Kidney tubule cell (primary cell): ENCODE measurements around the gene TWF2.
A peak's percentile ranks its signal among the peaks of the same experiment; 100 is the strongest.

Source experiments
- DNase-seq: peaks from one replicate; pipeline ENCODE4 v3.0.0-alpha.2; 2018; ENCODE audit warnings: low spot score

TWF2 gene

DNA sequence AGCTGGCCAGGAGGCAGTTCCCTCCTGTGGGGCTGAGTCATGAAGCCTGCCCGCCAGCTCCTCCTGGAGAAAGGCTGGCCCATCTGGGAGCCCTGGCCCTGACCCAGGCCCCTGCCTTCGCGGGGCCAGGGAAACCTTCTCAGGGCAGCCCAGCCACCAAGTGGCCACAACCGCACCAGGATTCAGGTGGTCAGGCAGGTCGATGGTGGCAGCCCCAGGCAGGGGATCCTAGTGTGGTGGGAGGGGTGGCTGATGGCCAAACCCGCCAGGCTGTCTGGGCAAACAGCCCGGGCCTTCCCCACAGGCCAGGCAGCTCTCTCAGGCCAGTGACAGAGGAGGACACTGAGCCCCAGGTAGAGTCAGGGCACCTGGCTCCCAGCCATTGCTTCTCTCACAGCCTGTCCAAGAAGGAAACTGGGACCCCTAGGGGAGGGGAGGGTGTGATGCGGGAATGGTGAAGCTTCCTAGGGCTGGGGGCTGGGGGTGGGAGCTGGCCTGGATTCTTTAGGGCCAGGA, 1.2 kb downstream of the TWF2 start:
- peak; percentile 94 for DNase-seq

DNA sequence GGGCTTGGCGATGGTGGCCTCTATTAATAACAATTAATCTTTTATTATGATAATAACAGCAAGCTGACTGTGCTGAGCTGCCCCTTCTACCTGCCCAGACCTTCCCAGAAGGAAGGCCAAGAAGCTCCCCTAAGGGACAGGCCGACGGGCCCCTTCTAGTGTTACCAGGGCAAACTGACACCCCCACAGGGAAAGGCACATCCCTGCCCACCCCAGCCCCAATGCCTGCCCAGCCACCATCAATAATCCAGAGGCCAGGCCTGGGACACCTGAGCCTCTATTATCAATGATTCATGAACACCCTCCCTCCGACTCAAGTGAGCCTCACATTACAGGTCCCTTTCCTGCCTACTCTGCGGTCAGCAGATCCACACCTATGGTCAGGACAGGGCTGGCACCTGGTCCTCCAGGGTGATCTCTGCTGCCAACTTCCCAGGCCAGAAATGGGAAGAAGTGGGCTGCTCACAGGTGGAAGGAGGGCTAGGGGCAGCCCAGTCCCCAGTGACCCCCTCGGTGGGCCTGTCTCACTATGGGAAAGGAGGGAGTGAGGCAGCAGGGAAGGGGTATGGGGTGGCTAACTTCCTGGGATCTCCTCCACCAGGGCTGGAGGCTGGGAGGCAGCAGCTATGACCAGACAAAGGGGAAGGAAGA, 1.8 kb downstream of the TWF2 start:
- peak; percentile 66 for DNase-seq

DNA sequence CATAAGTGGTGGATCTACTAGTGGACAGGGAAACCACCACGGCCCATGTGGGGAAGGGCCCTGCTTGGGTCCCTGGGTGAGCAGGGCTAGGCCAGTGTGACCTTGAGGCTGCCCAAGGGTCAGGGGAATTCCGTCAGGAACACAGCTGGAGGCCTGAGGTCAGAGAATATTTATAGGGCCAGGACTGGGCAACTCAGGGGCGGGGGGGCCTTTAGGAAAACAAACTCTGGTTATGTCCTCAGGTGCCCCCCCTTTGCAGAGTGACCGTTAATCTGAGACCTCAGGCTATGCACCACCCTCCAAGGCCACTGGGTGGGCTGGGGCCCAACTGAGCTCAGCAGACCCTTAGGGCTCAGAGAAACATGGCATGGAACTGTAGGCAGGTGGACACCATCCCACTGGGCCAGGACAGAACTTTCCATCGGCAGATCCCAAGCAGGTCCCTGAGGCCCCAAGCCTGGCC, 2.5 kb downstream of the TWF2 start:
- no peak for DNase-seq

GRCh38 chr3:52234516-52235447, 4.2 kb downstream of the TWF2 start:
- DNase-seq, result no peak

DNA sequence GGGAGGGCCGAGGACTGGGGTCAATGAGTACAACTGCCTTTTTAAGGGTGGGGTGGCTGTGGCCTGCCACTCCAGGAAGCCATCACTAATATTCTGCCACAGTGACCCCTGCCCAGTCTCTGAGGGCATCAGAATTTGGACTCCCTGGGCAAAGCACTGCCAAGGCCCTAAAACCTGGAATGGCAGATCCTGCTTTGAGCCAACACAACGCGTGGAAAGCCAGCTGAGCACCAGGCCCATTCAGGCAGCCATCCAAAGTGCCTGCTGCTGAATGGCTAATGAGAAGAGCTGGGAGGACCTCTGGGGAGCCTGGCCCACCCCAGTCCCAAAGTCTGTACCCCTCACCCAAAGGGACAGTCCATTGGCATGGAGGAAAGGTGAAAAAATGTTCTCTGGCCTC, 5.0 kb downstream of the TWF2 start:
- DNase-seq, result no peak

DNA sequence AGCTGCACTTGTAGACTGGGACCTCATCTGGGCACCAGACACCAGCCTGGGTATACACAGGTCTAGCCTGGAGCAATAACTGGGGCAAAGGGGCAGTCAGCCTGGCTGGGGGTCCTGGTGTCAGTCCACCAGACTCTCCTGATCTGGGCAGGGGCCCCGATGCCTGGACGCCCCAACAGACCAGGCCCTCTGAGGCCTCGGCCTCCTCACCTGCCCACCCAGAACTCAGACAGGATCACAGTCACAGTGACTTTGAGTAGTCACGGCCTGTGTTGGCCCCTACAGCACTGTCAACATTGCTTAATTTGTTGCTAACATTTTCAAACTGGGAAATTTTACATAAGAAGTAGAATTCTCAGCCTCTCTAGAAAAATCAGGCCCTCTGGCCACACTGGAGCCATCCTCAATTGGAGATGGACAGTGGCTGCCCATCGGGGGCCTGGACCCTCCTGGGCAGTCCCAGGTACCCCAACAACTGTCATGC, 5.8 kb downstream of the TWF2 start:
- no peak for DNase-seq

DNA sequence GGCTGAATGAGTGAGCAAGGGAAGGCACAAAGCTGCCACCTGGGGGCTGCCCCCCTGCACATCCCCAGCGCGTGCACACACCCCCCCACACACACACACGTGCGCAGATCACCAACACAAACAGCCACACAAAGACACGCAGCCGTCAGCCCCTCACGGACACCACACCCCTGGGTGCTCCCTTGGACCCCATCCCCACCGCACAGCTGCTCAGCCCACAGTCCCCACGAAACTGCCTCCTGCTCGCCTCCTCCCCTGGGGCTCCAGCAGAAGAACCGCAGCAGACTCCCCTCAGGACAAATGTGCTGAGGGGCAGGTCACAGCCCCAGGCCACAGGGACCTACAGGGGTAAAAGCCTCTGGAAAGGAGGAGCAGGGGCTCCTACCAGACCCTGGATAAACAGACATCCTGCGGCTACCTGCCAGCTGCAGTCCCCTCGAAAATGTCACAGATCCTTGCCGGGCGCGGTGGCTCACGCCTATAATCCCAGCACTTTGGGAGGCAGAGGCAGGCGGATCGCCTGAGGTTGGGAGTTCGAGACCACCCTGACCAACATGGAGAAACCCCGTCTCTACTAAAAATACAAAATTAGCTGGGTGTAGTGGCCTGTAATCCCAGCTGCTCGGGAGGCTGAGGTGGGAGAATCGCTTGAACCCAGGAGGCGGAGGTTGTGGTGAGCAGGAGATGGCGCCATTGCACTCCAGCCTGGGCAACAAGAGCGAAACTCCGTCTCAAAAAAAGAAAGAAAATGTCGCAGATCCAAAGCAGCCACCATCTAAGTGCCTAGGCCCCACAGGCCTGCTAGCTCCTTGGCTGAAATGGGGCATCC, 6.5 kb downstream of the TWF2 start:
- no peak for DNase-seq

GRCh38 chr3:52231502-52232278, 7.3 kb downstream of the TWF2 start:
- DNase-seq, result peak; percentile 72

- DNase-seq, result no peak
These were observed 8.0 kb downstream of the TWF2 start for GRCh38 chr3:52230889-52231499.

DNA sequence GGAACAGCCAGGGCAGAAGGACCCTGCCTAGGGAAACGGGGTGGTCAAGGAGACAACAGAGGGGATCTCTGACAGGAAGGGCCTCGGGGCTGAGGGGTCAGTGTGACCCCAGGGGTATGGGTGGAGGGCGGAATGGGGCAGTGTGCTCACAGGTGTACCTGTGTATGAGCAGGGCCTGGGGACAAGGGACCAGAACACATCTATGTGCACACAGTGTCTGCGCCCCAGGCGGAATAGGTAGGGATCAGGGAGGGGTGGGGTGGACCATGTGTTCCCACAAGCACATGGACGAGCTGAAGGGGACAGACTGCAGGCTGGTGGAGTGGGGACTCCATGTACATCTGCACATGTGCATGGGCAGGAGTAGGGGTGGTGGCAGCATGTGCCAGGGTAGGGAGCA, 8.5 kb downstream of the TWF2 start:
- DNase-seq, result no peak

DNA sequence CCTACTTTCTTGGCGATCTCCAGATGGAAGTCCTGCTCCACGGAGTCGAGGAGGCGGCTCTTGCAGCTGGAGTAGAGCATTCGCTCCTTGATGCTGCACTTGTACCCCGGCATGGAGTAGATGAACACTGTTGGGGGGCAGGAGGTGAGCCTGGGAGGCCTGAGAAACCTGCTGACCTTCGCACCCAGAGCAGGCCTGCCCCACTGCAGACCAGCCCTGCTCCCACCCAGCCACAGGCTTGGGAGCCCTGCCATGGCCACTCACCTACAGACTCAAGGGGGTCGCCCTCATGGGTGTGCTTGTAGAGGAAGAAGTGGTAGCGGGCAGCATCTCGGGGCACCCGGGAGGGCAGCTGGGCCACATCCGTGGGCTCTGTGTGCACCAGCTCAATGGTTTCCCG, 9.3 kb downstream of the TWF2 start:
- DNase-seq, result no peak

GRCh38 chr3:52228751-52229291, 10.1 kb downstream of the TWF2 start:
- DNase-seq, result no peak

DNA sequence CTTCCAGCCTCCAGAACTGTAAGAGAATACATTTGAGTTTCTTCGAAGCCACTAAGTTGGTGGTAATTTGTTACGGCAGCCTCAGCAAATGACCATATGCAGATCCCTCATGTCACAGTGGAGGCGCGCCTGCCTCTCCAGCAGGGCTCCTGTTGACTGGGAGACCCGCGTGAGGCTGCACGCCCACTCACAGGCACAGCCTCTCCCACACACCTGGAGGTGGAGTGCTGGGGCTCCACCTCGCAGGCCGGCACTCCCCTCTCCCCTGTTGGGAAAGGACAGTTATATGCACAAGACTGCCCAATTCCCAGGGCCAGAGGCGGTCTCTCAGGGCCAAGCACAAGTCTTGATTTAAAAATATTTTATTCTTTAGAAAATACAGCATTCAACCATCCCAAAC, 10.7 kb downstream of the TWF2 start:
- no peak for DNase-seq

DNA sequence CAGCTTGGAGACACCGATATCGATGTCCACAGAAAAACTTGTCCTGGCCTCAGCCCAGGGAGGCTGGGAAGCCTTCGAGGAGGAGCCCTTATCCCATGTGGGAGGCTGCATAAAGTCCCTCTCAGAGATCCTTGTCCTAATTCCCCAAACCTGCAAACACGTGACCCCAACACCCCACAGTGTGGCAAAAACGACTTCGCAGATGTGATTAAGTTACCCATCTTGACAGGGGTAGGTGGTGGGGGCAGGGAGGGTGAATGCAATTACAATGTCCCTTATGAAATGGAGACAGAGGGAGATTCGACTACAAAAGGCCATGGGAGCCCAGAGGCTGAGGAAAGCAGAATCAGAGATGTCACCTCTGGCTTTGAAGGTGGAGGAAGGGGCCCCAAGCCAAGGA, 11.2 kb downstream of the TWF2 start:
- no peak for DNase-seq

- DNase-seq, result no peak
These were observed 11.8 kb downstream of the TWF2 start for GRCh38 chr3:52227117-52227516.

DNA sequence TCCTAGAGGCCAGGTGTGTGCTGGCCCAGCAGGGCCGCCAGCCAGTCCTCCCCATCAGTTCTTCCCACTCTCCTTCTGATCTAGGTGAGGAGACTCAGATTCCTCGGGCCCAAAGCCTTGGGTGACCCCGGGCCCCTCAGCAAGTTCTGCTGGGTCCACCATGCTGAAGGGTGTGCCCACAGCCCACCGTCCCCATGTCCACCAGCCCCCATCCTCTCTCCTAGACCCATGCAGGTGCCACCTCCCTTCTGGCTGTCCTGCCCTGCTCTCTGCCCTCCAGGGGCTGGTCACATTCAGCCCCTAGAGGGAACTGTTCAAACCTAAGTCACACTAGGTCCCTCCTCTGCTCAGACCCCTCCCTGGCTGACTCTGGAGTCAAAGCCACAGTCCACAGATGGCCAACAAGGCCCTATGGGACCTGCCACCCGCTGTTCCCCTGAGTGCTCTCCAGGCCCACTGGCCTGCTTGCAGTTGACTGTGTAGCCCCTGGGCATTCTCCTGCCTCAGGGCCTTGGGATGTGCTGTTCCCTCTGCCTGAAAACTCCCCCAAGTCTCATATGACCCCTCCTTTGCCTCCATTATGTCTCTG, 12.6 kb downstream of the TWF2 start:
- no peak for DNase-seq

DNA sequence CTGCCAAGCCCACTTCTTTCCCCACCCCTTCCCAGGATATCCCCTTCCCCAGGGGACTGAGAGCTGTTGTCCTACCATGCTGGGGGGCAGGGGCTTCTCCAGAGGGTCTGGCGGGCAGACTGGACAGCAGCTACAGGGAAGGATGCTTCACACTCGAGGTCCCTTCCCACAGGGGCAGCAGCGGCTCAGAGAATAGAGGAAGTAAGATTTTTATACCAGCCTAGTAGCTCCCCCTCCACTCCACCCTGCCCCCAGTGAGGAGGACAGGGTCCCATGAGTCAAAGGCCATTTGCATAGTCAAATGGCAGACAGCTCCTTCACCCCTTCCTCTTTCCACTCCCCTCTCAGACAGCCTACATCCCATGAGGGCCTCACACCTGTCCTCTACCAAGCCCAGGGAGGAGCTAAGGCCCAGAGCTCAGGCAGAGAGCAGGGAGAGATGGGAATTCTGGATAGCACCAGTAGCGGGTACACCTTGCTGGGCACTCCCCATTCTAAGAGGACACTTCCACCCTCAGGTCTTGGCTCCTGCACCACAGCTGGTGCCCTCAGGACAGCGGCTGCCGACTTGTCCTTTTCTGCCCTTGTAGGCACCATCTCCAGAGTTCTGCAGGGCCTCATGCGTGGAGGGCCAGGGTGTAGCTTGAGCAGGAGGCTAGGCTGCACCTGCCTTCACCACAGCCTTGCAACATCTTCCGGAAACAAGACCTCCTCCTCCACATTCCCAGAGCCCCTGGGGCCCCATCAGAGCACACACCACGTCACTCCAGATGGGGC, 13.3 kb downstream of the TWF2 start, which contains the start of gene TLR9:
Gene TLR9 (minus strand): TSS at position 194 of the 777 bp plus-strand sequence. CDS start 116 bp downstream, at position 78.
- no peak for DNase-seq

GRCh38 chr3:52223449-52224408, 15.2 kb downstream of the TWF2 start:
- DNase-seq, result no peak
